M059J (cell line): ENCODE measurements around the gene NIM1K. TPM values are rescaled to one million over a fixed set of nuclear protein-coding genes. Genes with fewer than 3 reads are reported as not detected.
"Not testable (repeated sequence)": the region's sequence is repeated elsewhere in the genome, so short reads cannot be mapped to it uniquely, and the experiment has no call there.

Source experiments
- DNase-seq: peaks from one replicate; pipeline ENCODE4 v3.0.0-alpha.2; 2012; ENCODE audit warnings: low read depth
- total RNA-seq: library from RNA; depleted of rRNA; stranded (reverse); fragments of >200 nt; shearing (Covaris generic); gene quantifications from 2 replicates; pipeline ENCODE4 v1.2.3, GENCODE V29; 2014

NIM1K gene
- total RNA-seq, 1 experiment from 2014 or later = 1.1 TPM

DNA sequence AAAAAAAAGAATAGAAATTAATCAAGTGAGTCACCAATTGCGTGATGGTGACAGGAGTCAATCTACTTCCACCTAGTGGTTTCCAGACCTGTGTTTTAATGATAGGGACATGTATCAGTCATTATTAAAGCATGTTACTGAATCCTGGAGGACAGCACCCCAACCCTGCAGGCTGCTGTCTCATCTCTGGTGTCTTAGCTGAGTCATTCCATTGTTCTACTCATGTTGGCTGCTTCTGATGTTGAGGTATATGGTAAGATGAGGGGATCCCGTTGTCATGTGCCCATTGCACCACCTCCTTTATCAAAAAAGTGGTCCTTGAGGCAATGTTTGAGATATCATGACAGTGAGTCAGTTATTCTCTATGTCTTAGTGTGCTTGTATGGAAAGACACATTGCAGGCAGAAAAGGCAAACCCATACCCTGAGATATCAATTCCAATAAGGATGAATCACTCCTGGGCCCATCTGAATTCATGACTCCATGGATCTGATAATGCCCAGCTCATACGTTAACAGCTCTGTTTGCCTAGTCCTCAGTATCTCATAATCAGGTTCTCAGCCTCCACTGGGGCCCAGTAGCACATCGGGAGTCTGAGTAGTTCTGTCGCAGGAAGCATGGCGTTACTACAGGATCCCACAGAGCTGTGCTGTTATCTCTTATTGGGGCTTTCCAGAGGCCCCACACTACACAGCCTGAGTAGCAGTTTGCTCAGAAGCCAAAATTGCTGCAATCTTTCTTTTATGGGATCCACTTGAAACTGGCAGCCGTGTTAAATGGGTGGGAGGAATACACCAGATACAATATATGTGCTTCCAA lies 90.0 kb downstream of the NIM1K start:
- peak; percentile 83 for DNase-seq

DNA sequence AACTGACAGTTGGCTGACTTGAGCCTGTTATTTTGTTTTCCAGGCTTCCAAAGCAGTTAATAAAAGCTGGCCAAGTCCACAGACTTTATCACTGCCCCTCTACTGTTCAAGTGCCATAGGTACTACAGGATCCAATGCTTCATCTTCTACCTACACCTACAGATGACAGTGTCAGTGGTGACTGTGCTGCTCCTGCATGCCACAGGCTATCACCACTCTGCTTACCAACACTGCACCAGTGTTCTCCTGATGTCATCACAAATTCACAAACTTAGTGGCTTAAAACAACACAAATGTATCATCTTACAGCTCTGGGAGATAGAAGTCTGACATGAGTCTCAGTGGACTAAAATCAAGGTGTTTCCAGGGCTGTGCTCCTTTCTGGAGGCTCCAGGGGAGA lies 94.6 kb downstream of the NIM1K start:
- DNase-seq = no peak

GRCh38 chr5:43287493-43287892 lies 95.5 kb downstream of the NIM1K start:
- DNase-seq = no peak

- DNase-seq = no peak
Measured at GRCh38 chr5:43288269-43288831, 96.3 kb downstream of the NIM1K start.

DNA sequence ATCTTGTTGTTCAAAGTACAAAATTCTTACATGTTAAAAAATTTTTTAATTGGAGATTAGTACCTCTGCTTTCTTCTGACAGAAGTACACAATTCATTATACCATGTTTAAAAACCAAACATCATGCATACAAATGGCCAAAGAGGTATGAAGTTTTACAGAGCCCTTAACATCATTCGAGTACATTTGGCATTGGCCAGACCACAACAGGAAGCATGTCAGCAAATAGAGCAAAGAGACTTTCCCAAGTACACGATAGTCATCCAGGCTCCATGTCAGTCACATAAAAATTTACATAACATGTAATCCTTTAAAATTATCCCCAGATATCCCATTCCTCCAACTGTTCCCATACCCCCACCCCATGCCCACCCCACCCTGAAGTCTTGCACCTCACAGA lies 98.7 kb downstream of the NIM1K start:
- no peak for DNase-seq

DNA sequence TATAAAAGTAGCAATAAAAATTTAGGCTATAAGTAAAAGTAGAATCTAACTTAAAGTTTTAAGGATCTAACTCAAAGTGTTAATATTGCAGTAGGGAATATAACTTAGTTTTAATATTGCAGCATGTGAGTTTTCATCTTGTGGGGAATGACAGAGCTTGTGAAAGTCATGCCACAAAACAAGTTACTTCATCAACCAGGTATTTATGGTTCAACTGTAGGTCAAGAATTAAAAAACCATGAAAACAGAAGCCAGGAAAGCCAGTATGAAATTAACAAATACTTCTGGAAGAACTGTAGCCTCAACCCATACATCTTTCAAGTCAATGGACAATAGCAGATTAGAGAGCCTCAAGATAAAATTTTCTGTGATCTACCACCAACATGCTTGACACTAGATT lies 102.2 kb downstream of the NIM1K start:
- peak; percentile 67 for DNase-seq

- DNase-seq = no peak
Measured at GRCh38 chr5:43295202-43295601, 103.2 kb downstream of the NIM1K start.

DNA sequence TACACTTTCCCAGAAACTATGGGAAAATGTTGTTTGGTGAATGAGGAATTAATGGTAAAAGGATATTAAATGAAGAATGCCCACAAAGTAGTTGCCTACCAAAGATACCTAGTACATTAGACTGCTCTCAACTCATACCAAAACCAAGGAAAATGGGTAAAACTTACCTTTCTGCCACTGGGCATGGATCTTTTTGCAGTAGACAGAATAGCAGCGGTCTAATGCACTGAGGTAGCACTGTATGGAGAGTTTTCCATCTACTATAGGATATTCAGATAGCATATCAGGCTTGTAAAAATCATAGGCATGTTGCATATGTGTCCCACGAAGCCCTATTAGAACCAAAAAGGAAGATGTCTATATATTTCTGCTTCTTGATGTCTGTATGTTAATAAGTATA lies 104.8 kb downstream of the NIM1K start:
- DNase-seq = no peak

DNA sequence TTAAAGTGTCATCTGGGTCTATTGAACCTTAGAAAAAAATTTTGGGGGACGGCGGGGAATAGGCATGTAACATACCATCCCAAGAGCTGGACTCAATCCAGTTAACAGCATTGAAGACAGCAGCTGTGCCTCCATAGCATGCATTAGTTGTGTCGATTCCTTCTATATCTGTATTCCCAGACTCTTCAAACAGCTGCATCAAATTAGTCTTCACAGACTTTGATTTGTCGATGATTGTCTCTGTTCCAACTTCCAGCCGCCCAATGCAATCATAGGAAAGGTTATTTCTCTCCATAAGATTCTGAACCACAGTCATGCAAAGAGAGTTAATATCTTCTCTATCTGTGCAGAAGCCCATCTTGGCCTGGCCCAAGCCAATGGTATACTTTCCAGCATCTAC lies 106.4 kb downstream of the NIM1K start:
- DNase-seq = no peak

- no peak for DNase-seq
Measured at GRCh38 chr5:43300112-43300511, 108.1 kb downstream of the NIM1K start.

DNA sequence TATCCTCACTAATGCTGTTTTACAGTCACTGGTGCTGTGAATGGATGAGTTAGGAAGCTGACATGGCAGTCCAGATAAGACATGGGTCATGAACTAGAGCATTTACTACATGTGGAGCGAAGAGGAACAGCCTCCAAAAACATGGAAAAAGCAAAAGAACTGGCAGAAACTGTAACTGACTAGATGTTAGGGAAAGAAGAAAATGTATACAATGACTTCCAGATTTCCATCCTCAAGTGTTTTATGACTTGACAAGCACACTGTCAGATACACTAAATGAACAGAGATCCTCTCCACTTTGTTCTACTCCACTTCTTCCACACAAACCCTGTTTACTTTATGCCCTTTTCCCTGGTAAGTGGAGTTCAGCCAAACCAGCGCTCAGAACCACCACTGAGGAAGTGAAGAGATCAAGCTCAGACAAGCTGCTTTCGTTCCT lies 109.6 kb downstream of the NIM1K start:
- no peak for DNase-seq

DNA sequence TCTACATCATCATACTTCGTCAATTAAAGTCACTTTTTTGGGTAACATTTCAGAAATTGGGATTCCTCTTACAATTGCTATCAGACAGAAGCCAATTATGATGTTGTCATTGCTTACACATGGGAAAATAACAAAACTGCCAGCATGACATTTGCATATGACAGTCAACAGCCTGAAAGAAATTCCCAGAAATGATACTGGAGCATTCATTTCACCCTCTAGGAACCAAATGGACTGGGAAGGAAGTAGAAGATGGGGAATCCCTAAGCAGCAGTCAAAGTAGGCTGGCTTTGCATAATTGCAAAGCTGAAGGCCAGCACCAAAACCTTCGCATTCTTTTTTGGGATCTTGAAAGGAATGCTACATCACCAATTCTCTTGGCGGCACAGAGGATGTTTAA lies 110.5 kb downstream of the NIM1K start:
- no peak for DNase-seq

GRCh38 chr5:43303242-43303641 lies 111.2 kb downstream of the NIM1K start:
- DNase-seq = no peak

GRCh38 chr5:43304525-43304924 lies 112.5 kb downstream of the NIM1K start:
- DNase-seq = no peak

GRCh38 chr5:43305948-43306565 lies 114.0 kb downstream of the NIM1K start:
- peak; percentile 72 for DNase-seq

DNA sequence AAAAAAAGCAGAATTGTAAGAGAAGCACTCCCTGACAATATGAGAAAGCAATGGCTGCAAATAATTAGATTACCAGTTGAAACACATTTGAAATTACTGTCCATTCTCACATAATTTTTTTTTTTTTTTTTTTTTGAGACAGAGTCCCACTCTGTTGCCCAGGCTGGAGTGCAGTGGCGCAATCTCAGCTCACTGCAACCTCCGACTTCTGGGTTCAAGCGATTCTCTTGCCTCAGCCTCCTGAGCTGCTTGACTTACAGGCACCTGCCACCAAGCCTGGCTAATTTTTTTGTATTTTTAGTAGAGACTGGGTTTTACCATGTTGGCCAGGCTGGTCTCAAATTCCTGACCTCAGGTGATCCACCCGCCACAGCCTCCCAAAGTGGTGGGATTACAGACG lies 114.9 kb downstream of the NIM1K start:
- not testable (repeated sequence) for DNase-seq

DNA sequence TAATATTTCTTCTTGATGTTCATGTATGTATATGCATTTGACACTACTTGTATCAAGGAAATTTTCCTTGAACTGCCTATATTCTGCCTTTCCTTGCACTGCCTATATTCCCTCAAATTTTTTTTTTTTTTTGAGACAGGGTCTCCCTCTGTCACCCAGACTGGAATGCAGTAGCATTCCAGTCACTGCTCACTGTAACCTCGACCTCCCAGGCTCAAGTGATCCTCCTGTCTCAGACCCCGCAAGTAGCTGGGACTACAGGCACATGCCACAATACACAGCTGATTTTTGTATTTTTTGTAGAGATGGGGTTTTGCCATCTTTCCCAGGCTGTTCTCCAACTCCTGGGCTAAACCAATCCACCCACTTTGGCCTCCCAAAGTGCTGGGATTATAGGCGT lies 117.1 kb downstream of the NIM1K start:
- no peak for DNase-seq

DNA sequence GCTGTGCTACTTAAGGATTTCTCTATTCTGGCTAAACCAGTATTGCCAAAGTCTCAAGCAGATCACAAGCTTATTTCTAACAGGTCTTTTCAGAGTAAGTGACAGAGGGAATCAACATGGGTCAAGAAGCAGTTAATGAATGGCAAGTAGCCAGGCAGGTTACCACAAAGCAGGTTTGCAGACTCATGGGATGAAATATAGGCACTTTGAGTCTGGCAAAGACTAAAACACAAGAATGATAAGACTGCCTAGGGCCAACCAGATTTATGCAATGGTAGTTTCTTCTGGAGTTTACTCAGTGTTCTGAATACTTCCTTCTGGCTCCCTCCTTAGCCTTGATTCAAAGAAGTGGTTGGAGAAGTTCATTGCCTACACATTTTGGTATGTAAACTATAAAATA lies 117.6 kb downstream of the NIM1K start:
- DNase-seq = peak; percentile 64

DNA sequence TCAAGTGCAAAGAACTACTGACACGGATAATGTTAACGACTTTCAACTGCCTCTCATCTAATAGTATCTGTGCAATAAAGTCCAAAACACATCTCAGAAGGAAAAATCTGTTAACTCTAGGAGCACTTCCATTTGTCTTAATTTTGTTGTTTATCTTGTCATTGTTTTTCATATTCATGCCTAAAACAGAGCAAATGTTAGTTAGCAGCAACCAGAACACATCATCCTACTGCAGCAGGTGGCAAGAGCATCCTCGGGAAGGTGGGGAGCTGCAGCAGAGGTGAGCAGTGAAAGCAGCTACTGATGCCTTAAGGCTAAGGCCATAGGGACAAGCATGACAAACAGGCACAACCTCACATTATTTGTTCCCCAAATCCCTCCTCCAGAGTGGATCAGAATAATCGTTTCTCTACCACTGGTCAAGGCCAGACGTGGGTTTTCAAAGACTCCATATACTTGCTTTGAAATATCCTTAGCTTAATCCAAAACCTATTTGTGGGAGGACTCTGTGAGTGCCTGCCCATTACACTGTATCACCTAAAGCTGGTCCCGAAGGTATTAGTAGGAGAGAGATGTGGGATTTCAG lies 120.1 kb downstream of the NIM1K start:
- DNase-seq = no peak

DNA sequence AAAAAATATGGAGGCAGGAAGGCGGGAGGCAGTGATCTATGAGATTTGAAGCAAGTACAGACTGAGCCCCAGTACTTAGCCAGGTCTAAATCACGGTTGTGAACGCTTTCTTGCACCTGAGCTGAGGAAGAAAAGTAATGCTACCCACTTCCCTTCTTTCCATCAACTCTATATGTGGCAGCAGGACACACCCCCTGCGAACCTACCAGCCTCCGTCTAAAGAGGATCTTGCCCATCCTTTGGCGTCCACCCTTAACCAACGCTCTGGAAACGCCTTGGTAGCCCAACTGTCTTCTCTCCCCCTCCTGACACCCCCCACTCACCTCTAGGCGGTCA lies 120.6 kb downstream of the NIM1K start:
- DNase-seq = no peak

DNA sequence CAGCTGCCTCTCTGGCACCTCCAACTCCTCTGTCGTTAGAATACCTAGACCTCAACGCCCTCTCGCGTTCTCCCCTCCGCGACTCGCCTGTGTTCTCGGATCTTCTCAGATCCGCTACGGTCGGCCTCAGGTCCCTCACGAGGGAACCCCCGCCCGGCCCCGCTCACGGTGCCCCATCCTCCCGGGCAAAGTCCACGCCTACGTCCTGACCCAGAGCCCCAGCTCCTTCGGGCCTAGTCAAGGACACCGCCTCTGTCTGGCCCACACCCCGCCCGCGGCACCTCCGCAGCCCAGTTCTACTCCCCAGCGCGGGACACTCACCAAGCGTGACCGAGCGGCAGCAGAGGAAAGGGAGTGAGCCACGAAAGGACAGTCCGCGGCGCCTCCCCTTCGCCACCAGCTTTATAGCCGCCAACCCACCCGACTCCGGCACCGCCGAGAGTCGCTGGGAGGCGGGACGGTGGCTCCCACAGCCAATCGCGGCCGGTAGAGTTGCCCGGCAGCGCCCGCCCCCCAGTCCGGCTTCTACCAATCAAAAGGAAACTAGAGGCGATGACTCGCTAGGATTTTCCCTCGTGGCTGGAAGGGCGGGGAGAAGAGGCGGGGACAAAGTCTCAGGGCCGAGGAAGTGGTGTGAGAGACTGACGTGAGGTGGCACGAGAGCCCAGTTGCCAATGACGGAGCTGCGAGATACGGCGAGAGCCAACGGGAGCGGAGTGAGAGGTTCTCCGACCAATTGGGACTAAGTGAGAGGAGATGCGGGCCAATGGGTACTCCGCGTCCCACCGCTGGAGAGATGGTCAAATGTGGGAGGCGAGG lies 121.2 kb downstream of the NIM1K start, which contains the start of gene HMGCS1:
Gene HMGCS1 (minus strand): TSS at position 378 of the 819 bp plus-strand sequence. CDS start 14,447 bp downstream, outside the sequence.
- DNase-seq = peak; percentile 100
